PC-3 (cell line): ENCODE results near the gene SMIM5. TPM values are rescaled to one million over a fixed set of nuclear protein-coding genes. Genes with fewer than 3 reads are reported as not detected.

ENCODE experiments used
- ATAC-seq: fragments of 200-7000 bp; cut with Tn5 transposase; 2 replicates; pipeline ENCODE4 v1.9.1; 2020; ENCODE audit warnings: mild to moderate bottlenecking, moderate library complexity
- BruUV-seq: library from RNA; stranded (reverse); fragments of 400-500 nt; replicated peaks from 2 replicates; lab custom pipeline; 2021; lab: Mats Ljungman, UMichigan
- CTCF ChIA-PET: fragments of 300-600 bp; sonication (Branson Sonifier 250); formaldehyde crosslinking; loops from one replicate; lab custom pipeline; 2022; ENCODE audit warnings: antibody characterized with exemption; lab: Charles Lee
- POLR2A ChIA-PET: fragments of 300-600 bp; sonication (Branson Sonifier 250); formaldehyde crosslinking; loops from one replicate; lab custom pipeline; 2022; ENCODE audit warnings: antibody characterized with exemption; ENCODE audit not compliant: unreplicated experiment; lab: Charles Lee
- DNase-seq: peaks from one replicate; pipeline ENCODE4 v3.0.0-alpha.2; 2015
- H2AFZ ChIP-seq: fragments of 300-600 bp; sonication (generic); 2 replicates; pipeline ENCODE4 v1.6.0; 2016; ENCODE audit warnings: antibody characterized with exemption, low read length
- H3F3A ChIP-seq: fragments of 300-600 bp; sonication (generic); one replicate; pipeline ENCODE4 v1.6.0; 2017; ENCODE audit warnings: antibody characterized with exemption, low read length, control low read depth, mild to moderate bottlenecking; ENCODE audit not compliant: unreplicated experiment
- H3K27ac ChIP-seq: fragments of 300-600 bp; sonication (generic); 2 replicates; pipeline ENCODE4 v1.5.1; 2016; ENCODE audit warnings: mild to moderate bottlenecking, low read length
- H3K27me3 ChIP-seq: fragments of 300-600 bp; sonication (generic); 2 replicates; pipeline ENCODE4 v1.6.1; 2016; ENCODE audit warnings: low read length, mixed read lengths
- H3K36me3 ChIP-seq: fragments of 300-600 bp; sonication (generic); 2 replicates; pipeline ENCODE4 v1.6.1; 2016; ENCODE audit warnings: low read depth, mixed run types, low read length, mixed read lengths
- H3K4me1 ChIP-seq: fragments of 300-600 bp; sonication (generic); 2 replicates; pipeline ENCODE4 v1.5.1; 2016; ENCODE audit warnings: low read length; ENCODE audit not compliant: insufficient read depth
- H3K4me2 ChIP-seq: fragments of 300-600 bp; sonication (generic); 2 replicates; pipeline ENCODE4 v1.6.0; 2016; ENCODE audit warnings: low read length
- H3K4me3 ChIP-seq: fragments of 300-600 bp; sonication (generic); 2 replicates; pipeline ENCODE4 v1.5.1; 2016; ENCODE audit warnings: mild to moderate bottlenecking, low read length, mixed read lengths
- H3K79me2 ChIP-seq: fragments of 300-600 bp; sonication (generic); 2 replicates; pipeline ENCODE4 v1.6.1; 2017; ENCODE audit warnings: low read length, mixed read lengths
- H3K9ac ChIP-seq: fragments of 300-600 bp; sonication (generic); 2 replicates; pipeline ENCODE4 v1.6.0; 2016; ENCODE audit warnings: mild to moderate bottlenecking, low read length
- H3K9me2 ChIP-seq: fragments of 300-600 bp; sonication (generic); replicated peaks from 2 replicates; pipeline ENCODE4 v1.6.1; 2016; ENCODE audit warnings: mixed run types, low read length, mixed read lengths
- H3K9me3 ChIP-seq: fragments of 300-600 bp; sonication (generic); 2 replicates; pipeline ENCODE4 v1.6.1; 2016; ENCODE audit warnings: low read length, mixed read lengths
- H4K20me1 ChIP-seq: fragments of 300-600 bp; sonication (generic); 2 replicates; pipeline ENCODE4 v1.6.1; 2016; ENCODE audit warnings: low read length, mixed read lengths
- CTCF ChIP-seq: fragments of 300-600 bp; sonication (generic); conservative IDR thresholded peaks from 2 replicates; pipeline ENCODE4 v1.5.1; 2017; ENCODE audit warnings: antibody characterized with exemption, low read depth, mild to moderate bottlenecking, low read length
- EZH2 ChIP-seq: fragments of 300-600 bp; sonication (generic); IDR thresholded peaks from one replicate; pipeline ENCODE4 v1.6.1; 2017; ENCODE audit warnings: antibody characterized with exemption, mild to moderate bottlenecking, low read length; ENCODE audit not compliant: unreplicated experiment
- EZH2phosphoT487 ChIP-seq: fragments of 300-600 bp; sonication (generic); IDR thresholded peaks from 2 replicates; pipeline ENCODE4 v1.6.1; 2018; ENCODE audit warnings: mild to moderate bottlenecking, antibody characterized with exemption, low read length, borderline replicate concordance
- intact Hi-C: fragments of 100-400 bp; cut with micrococcal nuclease; formaldehyde crosslinking; loops from 2 replicates; pipeline ENCODE4 v1.9.0; 2023
- total RNA-seq: library from RNA; depleted of rRNA; stranded (reverse); fragments of >200 nt; gene quantifications from 2 replicates; pipeline ENCODE4 v1.2.3, GENCODE V29; 2014

Gene SMIM5
- total RNA-seq, 1 experiment from 2014 or later, result 2.3 TPM

GRCh38 chr17:75662511-75662910, 29.3 kb downstream of the SMIM5 start:
- no peaks in the 10 kb centered on the region for H3K9me2 ChIP-seq
- intact Hi-C loops, result no loop called here
- no peak overlapping the region for H3K27ac ChIP-seq
- H3K9me3 ChIP-seq, result no peaks in the 10 kb centered on the region
- H4K20me1 ChIP-seq, result no peaks in the 10 kb centered on the region
- no peak overlapping the region for H3K4me3 ChIP-seq
- no TSS peak for BruUV-seq
- peaks cover 10% of the 10 kb centered on the region; the same call in 1 of the 2 replicates for H3K36me3 ChIP-seq
- no peak for DNase-seq
- ChIA-PET POLR2A (no interaction called here), CTCF (interaction anchor here (0.5 kb wide), 2 partner anchors 21 to 26 kb away, joined by 3 to 4 read pairs; no protein-coding TSS in a partner anchor)
- H3F3A ChIP-seq, result no peaks in the 10 kb centered on the region
- peaks cover 8% of the 10 kb centered on the region for H3K4me1 ChIP-seq
- no peak overlapping the region for H2AFZ ChIP-seq
- TF ChIP-seq EZH2phosphoT487 (no peak), EZH2 (no peak), CTCF (no peak)
- no peak overlapping the region for H3K9ac ChIP-seq
- peaks cover 19% of the 10 kb centered on the region for H3K79me2 ChIP-seq
- H3K27me3 ChIP-seq, result no peaks in the 10 kb centered on the region
- ATAC-seq, result no peak
- H3K4me2 ChIP-seq, result no peak overlapping the region

- ATAC-seq, result no peak
Measured at GRCh38 chr17:75664099-75664549, 30.9 kb downstream of the SMIM5 start.

More at GRCh38 chr17:75664099-75664549, 30.9 kb downstream of the SMIM5 start:
- no peak for DNase-seq
- intact Hi-C loops, result no loop called here
- H3K4me2 ChIP-seq, result no peak overlapping the region
- TF ChIP-seq EZH2 (no peak), CTCF (no peak)
- peaks cover 19% of the 10 kb centered on the region for H3K4me1 ChIP-seq
- no peak overlapping the region for H3K4me3 ChIP-seq
- H3K27me3 ChIP-seq, result no peaks in the 10 kb centered on the region
- H3K9me3 ChIP-seq, result no peaks in the 10 kb centered on the region
- no peak overlapping the region for H3K9ac ChIP-seq
- ChIA-PET POLR2A (no interaction called here), CTCF (no interaction called here)
- peaks cover 6% of the 10 kb centered on the region; the same call in 1 of the 2 replicates for H4K20me1 ChIP-seq
- BruUV-seq, result no TSS peak
- H3K27ac ChIP-seq, result no peak overlapping the region
- peaks cover 17% of the 10 kb centered on the region for H3K36me3 ChIP-seq
- H3K79me2 ChIP-seq, result peaks cover 35% of the 10 kb centered on the region
- no peaks in the 10 kb centered on the region for H3F3A ChIP-seq
- no peak overlapping the region for H2AFZ ChIP-seq
- no peaks in the 10 kb centered on the region for H3K9me2 ChIP-seq
